Common myeloid progenitor, CD34-positive (primary cell): ENCODE measurements around the gene S100A3.

Experiments
- CTCF ChIA-PET: fragments of 350-600 bp; sonication (Branson Sonifier 250); formaldehyde crosslinking; loops from one replicate; lab custom pipeline; 2021; ENCODE audit warnings: antibody characterized with exemption; lab: Charles Lee
- POLR2A ChIA-PET: fragments of 350-600 bp; sonication (Branson Sonifier 250); formaldehyde crosslinking; loops from one replicate; lab custom pipeline; 2021; ENCODE audit warnings: antibody characterized with exemption; lab: Charles Lee
- DNase-seq, 3 donors: peaks; one replicate each; pipeline versions ENCODE4 v3.0.0 to v3.0.0-alpha.2; 2013
- H3K27ac ChIP-seq, 2 experiments: 1 replicate in 1 of 2; 2 replicates in 1 of 2; pipeline ENCODE4 v1.7.0; 2013; ENCODE audit warnings: inconsistent platforms in 2 of 2, low read length in 2 of 2, mild to moderate bottlenecking in 2 of 2, low read depth in 1 of 2, moderate library complexity in 1 of 2; ENCODE audit not compliant: severe bottlenecking in 2 of 2, insufficient read depth in 1 of 2, poor library complexity in 1 of 2
- H3K27me3 ChIP-seq, 5 experiments: replicated peaks in 2 of 5; 1 replicate in 3 of 5; 2 replicates in 2 of 5; pipeline versions ENCODE4 v1.6.1 to v1.7.0; 2013; ENCODE audit warnings: low read length in 4 of 5, mild to moderate bottlenecking in 2 of 5, moderate library complexity in 2 of 5, inconsistent platforms in 1 of 5; ENCODE audit not compliant: insufficient read depth in 5 of 5, control insufficient read depth in 4 of 5
- H3K36me3 ChIP-seq, 4 experiments: 1 replicate in 2 of 4; 2 replicates in 2 of 4; pipeline versions ENCODE4 v1.6.1 to v1.7.0; 2013; ENCODE audit warnings: low read length in 3 of 4, control low read depth in 1 of 4, mild to moderate bottlenecking in 1 of 4; ENCODE audit not compliant: control insufficient read depth in 4 of 4, insufficient read depth in 4 of 4
- H3K4me1 ChIP-seq, 4 experiments: 1 replicate in 3 of 4; 2 replicates in 1 of 4; pipeline versions ENCODE4 v1.6.1 to v1.7.1; 2013; ENCODE audit warnings: low read length in 3 of 4, mild to moderate bottlenecking in 3 of 4, control low read depth in 1 of 4, inconsistent platforms in 1 of 4, moderate library complexity in 1 of 4; ENCODE audit not compliant: control insufficient read depth in 4 of 4, insufficient read depth in 4 of 4; ENCODE audit errors: control extremely low read depth in 1 of 4
- H3K4me3 ChIP-seq, 7 experiments: 1 replicate in 4 of 7; 2 replicates in 3 of 7; pipeline versions ENCODE4 v1.5.1 to v1.7.0; 2013; ENCODE audit warnings: mild to moderate bottlenecking in 7 of 7, low read length in 6 of 7, moderate library complexity in 6 of 7, inconsistent platforms in 2 of 7, low read depth in 2 of 7, control low read depth in 1 of 7; ENCODE audit not compliant: insufficient read depth in 4 of 7, control insufficient read depth in 1 of 7; ENCODE audit errors: extremely low read depth in 1 of 7
- H3K9me3 ChIP-seq, 5 experiments: 1 replicate in 4 of 5; 2 replicates in 1 of 5; pipeline versions ENCODE4 v1.6.1 to v1.7.1; 2013; ENCODE audit warnings: low read length in 4 of 5, mild to moderate bottlenecking in 2 of 5, inconsistent platforms in 1 of 5, low read depth in 1 of 5, moderate library complexity in 1 of 5; ENCODE audit not compliant: control insufficient read depth in 4 of 5, insufficient read depth in 2 of 5; ENCODE audit errors: control extremely low read depth in 1 of 5
- WGBS: methylation state at CpG from one replicate; pipeline ENCODE4 v1.1.5; 2013; ENCODE audit not compliant: insufficient coverage; 5-methylcytosine and 5-hydroxymethylcytosine counted together

S100A3 gene

DNA sequence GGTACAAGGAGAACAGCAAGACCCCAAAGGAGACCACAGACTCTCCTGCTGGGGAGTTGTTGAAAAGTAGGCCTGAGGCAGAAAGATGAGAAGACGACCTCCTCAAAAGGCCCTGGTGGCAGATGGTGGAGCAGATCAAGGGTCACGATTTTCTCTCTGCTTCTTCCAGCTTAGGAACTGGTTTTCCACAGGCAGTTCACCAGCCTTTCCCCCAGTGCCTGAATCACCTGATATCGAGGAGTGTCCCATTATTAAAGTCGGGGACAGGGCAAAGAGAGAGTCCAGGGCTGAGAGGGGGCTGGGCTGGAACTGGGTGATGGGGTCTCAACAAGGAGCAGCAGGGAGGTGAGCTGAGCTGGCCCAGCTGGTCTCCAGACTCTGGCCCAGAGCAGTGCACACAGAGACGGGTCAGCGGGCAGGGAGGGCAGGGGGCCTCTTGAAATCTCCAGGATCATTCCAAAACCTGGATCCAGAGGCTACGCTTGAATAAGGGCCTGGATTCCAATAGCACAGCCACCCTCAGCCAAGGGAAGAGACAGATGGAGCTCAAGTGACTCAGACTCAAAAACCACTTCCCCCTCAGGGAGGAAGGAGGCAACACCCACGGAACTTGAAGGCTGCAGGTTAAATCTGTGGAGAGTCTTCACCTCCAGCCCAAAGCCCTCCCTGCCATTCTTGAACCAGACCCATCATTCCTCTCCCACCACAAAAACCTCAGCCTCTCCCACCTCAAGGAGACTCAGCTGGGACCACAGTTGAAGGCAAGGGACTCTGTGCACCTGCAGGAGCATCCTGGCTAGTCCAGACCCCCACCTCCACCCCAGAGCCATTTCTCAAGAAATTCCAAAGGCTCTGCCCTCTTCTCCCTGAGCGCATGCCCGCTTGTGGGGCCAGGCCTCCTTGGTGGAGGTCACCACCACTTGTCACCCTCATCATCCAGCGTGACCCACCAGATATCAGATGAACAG, 8.4 kb downstream of the S100A3 start, which contains the start of gene S100A5:
TSS of gene S100A5 (minus strand) at position 541 of the 968 bp plus-strand sequence. CDS start 743 bp downstream, outside the sequence.
- Histone ChIP-seq H3K9me3 (no peaks in the 10 kb centered on the region), H3K4me1 (peaks cover 5 to 76% (median 58%) of the 10 kb centered on the region in 4 experiments), H3K36me3 (peaks cover 6 to 23% (median 17%) of the 10 kb centered on the region in 4 experiments), H3K27ac (no peak within 1 kb of the TSS), H3K4me3 (peak within 1 kb of the TSS in 1 of 7 experiments; percentile 12), H3K27me3 (no peaks in the 10 kb centered on the region)
- DNase-seq = peak; percentile 67 to 91 (median 86)
- WGBS = 75% methylated on average over 7 of the region's 11 CpGs
- ChIA-PET POLR2A (interaction anchor here (0.6 to 1.2 kb wide), 3 partner anchors 29 to 450 kb away, joined by 3 to 4 read pairs (median 3); partner anchors contain the start of gene RPS27), CTCF (interaction anchor here (0.5 to 3.1 kb wide), 16 partner anchors 8 to 192 kb away, joined by 3 to 13 read pairs (median 4); partner anchors contain the start of genes S100A1, S100A13 and S100A2)

DNA sequence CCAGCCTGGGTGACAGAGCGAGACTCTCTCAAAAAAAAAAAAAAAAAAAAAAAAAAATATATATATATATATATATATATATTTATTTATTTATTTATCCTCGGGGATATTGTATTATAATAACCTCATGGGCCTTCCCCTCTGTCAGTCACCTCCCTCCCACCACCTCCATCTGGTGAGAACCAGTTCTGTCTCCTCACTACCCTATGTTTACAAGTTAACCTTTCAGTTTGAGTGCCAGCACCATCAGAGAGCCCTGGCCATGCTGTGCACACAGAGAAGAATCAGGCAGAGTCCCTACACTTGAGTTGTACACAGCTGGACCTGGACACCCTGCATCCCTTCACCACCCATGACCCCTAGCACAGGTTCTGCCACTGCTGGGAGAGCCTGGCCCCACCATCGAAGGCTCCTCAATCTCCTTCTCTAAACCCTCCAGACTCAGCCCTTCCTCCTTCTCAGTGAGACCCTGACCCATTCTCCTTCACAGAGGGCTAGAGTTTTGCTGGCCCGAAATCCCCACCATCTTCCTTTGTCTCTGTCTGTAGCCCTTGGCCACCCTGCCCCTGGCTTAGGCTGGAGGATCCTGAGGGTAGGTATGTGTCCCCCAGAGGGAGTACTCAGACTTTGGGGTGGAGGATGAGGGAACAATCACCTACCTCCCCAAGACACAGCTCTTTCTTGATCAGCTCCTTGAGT, 9.5 kb downstream of the S100A3 start:
- H3K4me1 ChIP-seq = peaks cover 5 to 71% (median 58%) of the 10 kb centered on the region in 4 experiments
- WGBS = 100% methylated on average over 1 of the region's 4 CpGs
- peaks cover 6 to 21% (median 17%) of the 10 kb centered on the region in 4 experiments for H3K36me3 ChIP-seq
- ChIA-PET POLR2A (no interaction called here), CTCF (interaction anchor here (0.6 to 3.1 kb wide), 11 partner anchors 19 to 184 kb away, joined by 3 to 13 read pairs (median 4); partner anchors contain the start of genes S100A1, S100A13 and S100A2)
- no peaks in the 10 kb centered on the region for H3K9me3 ChIP-seq
- no peak overlapping the region for H3K27ac ChIP-seq
- no peaks in the 10 kb centered on the region for H3K27me3 ChIP-seq
- H3K4me3 ChIP-seq = no peak overlapping the region
- DNase-seq = no peak

DNA sequence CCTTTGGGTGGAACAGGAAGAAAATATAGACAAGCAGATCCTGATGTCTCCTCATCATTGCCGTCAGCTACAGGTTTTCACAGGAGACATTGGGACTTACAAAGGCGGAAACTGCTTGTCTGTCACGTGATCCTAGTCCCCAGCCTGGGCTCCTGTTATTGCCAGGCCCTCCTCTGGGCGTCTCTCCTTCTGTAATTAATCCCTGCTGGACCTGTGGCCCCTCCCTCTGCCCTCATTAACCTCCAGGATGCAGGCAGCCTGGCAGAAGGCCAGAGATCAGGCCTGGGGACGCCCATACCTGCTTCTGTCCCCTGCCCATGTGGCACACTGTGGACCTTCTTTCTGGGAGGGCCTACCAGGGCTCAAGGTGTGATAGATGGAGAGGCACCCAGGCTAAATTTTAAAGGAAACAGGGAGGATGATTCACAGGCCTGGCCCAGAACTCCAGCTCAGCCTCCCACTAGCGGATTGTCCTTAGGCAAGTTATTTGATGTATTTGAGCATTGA, 10.7 kb downstream of the S100A3 start:
- no peaks in the 10 kb centered on the region for H3K9me3 ChIP-seq
- POLR2A ChIA-PET = no interaction called here
- CTCF ChIA-PET = interaction anchor here (0.7 to 3.1 kb wide), 2 partner anchors 30 to 34 kb away, joined by 4 to 13 read pairs; no protein-coding TSS in a partner anchor
- H3K4me1 ChIP-seq = peaks cover 5 to 66% (median 56%) of the 10 kb centered on the region in 4 experiments
- no peaks in the 10 kb centered on the region for H3K27me3 ChIP-seq
- H3K27ac ChIP-seq = no peak overlapping the region
- peaks cover 4 to 10% (median 9%) of the 10 kb centered on the region in 4 experiments for H3K36me3 ChIP-seq
- no peak for DNase-seq
- H3K4me3 ChIP-seq = no peak overlapping the region
- 85% methylated on average over 5 of the region's 6 CpGs for WGBS

DNA sequence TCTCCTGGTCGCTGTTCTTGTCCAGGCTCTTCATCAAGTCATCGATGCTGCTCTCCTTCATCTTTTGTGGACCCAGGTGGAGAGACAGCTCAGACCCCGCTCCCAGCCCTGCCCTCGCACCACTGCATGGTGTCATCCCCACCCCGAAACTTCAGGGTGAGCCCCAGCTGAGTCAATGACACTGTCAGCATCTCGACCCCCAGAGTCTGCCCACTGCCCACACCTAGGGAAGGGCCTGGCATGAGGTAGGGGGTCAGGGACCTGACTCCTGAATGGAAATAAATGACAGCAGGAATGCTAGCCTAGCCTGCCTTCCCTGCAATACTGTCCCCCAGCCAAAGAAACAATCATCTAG, 11.7 kb downstream of the S100A3 start:
- ChIA-PET POLR2A (no interaction called here), CTCF (interaction anchor here (1.0 to 7.1 kb wide), 4 partner anchors 10 to 26 kb away, joined by 3 to 116 read pairs (median 34); partner anchors contain the start of gene S100A2)
- 93% methylated on average over 5 of the region's 6 CpGs for WGBS
- Histone ChIP-seq H3K27me3 (no peaks in the 10 kb centered on the region), H3K36me3 (peaks cover 0 to 5% (median 2%) of the 10 kb centered on the region in 4 experiments), H3K4me3 (no peak overlapping the region), H3K27ac (no peak overlapping the region), H3K4me1 (peaks cover 8 to 68% (median 61%) of the 10 kb centered on the region in 4 experiments), H3K9me3 (no peaks in the 10 kb centered on the region)
- DNase-seq = no peak

DNA sequence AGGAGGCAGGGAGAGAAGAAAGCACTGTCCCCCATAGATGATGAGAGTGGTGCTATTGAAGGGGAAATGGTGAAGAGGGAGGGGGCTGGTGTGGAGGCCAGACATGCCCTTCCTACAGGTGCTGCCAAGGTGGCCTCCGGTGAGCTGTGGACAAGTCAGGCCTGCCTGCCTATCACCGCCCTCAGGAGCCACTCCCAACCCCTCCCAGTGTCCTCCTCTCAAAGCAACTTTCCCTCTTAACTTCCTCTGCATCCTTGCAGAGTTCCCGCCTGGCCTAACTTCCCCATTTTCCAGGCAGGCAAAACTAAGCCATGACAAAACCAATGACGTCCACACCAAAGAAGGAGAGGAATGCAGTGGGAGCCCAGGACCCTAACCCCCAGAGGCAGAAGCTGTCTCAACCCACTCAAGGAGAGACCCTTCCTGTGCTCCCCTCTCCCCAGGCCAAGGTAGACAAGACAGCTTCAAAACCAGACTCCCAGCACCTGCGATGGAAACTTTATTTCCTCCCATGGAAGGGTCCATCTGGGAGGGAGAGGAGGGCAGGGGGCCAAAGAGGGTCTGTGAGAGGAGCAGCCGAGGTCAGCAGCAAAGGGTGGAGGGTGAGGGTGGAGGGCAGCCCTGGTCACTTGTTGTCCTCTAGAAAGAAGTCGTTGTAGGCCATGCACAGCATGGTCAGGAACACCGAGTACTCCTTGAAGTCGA, 12.2 kb downstream of the S100A3 start:
- POLR2A ChIA-PET = interaction anchor here (0.7 kb wide), 1 partner anchor 98 kb away, joined by 3 read pairs; no protein-coding TSS in a partner anchor
- H3K36me3 ChIP-seq = peaks cover 0 to 5% (median 2%) of the 10 kb centered on the region in 4 experiments
- H3K27me3 ChIP-seq = no peaks in the 10 kb centered on the region
- H3K4me3 ChIP-seq = peak overlapping the region in 6 of 7 experiments; percentile 48 to 91 (median 79)
- H3K4me1 ChIP-seq = peaks cover 13 to 68% (median 61%) of the 10 kb centered on the region in 4 experiments
- H3K9me3 ChIP-seq = no peaks in the 10 kb centered on the region
- 78% methylated on average over 7 of the region's 9 CpGs for whole genome bisulfite sequencing
- CTCF ChIA-PET = interaction anchor here (1.0 to 7.1 kb wide), 9 partner anchors 9 to 34 kb away, joined by 3 to 169 read pairs (median 17); partner anchors contain the start of genes S100A2 and S100A4
- no peak overlapping the region for H3K27ac ChIP-seq
- no peak for DNase-seq
